ENCODE data around the gene METRN.
"Not testable (repeated sequence)": the region's sequence is repeated elsewhere in the genome, so short reads cannot be mapped to it uniquely, and the experiment has no call there.

Gene METRN

DNA sequence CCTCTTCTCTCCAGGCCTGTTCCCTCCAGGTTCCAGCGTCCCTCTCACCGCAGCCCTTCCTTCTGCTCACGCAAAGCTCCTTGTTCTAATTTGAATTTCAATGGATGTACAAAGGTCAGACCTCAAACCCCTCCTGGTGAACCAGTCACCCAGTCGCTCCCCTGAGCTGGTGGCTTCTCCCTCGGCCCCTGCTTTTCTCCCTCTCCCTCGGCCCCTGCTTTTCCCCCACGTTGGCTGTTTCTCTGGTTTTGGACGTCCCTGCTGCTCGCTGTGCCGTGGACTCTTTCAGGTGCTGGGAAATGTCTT is 37.0 kb downstream of the METRN start:
- TF ChIP-seq, protein P1, sequence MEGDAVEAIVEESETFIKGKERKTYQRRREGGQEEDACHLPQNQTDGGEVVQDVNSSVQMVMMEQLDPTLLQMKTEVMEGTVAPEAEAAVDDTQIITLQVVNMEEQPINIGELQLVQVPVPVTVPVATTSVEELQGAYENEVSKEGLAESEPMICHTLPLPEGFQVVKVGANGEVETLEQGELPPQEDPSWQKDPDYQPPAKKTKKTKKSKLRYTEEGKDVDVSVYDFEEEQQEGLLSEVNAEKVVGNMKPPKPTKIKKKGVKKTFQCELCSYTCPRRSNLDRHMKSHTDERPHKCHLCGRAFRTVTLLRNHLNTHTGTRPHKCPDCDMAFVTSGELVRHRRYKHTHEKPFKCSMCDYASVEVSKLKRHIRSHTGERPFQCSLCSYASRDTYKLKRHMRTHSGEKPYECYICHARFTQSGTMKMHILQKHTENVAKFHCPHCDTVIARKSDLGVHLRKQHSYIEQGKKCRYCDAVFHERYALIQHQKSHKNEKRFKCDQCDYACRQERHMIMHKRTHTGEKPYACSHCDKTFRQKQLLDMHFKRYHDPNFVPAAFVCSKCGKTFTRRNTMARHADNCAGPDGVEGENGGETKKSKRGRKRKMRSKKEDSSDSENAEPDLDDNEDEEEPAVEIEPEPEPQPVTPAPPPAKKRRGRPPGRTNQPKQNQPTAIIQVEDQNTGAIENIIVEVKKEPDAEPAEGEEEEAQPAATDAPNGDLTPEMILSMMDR (IDR thresholded peaks at IDR 0.05; ENCODE audit: extremely low read depth, insufficient read depth, missing control alignments), result no peak
- in situ Hi-C loops (cut with MboI; ENCODE audit: low pct_unique_long_range_greater_than_20kb, low sequenced_read_pairs, unreplicated experiment), result no loop called here
- no peak for DNase-seq (ENCODE audit: low spot score)

DNA sequence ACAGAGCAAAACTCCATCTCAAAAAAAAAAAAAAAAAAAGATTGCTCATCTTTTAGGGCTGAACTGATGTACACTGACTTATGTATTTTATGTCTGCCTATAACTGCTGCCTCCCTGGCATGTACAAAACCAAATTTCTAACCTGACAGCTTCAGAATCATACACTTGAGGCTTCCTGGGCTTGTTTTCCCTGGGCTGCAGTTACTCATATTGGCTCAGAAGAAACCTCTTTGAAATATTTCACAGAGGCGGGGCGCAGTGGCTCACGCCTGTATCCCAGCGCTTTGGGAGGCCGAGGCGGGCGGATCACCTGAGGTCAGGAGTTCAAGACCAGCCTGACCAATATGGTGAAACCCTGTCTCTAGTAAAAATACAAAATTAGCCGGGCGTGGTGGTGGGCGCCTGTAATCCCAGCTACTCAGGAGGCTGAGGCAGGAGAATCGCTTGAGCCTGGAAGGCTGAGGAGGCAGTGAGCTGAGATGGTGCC is 39.2 kb downstream of the METRN start:
- DNase-seq (ENCODE audit: low spot score); in situ Hi-C loops (cut with MboI; ENCODE audit: low pct_unique_long_range_greater_than_20kb, low sequenced_read_pairs, unreplicated experiment): not testable (repeated sequence)

DNA sequence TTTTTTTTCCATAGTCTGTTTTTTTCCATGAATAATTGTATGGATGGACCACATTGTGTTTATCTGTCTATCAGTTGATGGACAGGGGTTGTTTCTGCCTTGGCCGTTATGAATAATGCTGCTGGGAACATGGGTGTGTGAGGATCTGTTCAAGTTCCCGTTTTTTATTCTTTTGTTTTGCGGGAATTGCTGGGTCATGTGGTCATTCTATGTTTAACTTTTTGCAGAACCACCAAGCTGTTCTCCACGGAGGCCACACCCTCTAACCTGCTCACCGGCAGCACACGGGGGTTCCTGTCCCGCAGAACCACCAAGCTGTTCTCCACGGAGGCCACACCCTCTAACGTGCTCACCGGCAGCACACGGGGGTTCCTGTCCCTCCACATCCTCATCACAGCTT is 39.7 kb downstream of the METRN start:
- in situ Hi-C loops (cut with MboI; ENCODE audit: low pct_unique_long_range_greater_than_20kb, low sequenced_read_pairs, unreplicated experiment), result no loop called here
- DNase-seq (ENCODE audit: low spot score), result no peak
- TF ChIP-seq, protein P1 (IDR thresholded peaks at IDR 0.05; ENCODE audit: extremely low read depth, insufficient read depth, missing control alignments), result no peak

DNA sequence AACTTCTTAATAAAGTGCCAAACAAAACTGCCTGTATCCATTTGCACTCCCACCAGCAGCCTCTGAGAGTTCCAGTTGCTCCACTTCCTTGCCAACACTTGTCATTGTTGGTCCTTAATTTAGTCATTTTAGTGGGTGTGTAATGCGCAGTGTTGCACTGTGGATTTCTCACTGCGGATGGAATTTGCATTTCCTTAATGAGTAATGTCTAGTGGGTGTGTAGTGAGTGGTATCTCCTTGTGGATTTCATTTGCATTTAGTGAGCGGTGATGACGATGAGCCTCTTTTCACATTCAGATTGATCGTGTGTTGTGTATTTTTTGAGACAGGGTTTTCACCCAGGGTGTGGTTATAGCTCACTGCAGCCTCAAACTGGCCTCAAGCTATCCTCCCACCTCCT is 41.5 kb downstream of the METRN start:
- no peak for DNase-seq (ENCODE audit: low spot score)
- in situ Hi-C loops (cut with MboI; ENCODE audit: low pct_unique_long_range_greater_than_20kb, low sequenced_read_pairs, unreplicated experiment), result no loop called here
- TF ChIP-seq, protein P1 (IDR thresholded peaks at IDR 0.05; ENCODE audit: extremely low read depth, insufficient read depth, missing control alignments), result no peak

DNA sequence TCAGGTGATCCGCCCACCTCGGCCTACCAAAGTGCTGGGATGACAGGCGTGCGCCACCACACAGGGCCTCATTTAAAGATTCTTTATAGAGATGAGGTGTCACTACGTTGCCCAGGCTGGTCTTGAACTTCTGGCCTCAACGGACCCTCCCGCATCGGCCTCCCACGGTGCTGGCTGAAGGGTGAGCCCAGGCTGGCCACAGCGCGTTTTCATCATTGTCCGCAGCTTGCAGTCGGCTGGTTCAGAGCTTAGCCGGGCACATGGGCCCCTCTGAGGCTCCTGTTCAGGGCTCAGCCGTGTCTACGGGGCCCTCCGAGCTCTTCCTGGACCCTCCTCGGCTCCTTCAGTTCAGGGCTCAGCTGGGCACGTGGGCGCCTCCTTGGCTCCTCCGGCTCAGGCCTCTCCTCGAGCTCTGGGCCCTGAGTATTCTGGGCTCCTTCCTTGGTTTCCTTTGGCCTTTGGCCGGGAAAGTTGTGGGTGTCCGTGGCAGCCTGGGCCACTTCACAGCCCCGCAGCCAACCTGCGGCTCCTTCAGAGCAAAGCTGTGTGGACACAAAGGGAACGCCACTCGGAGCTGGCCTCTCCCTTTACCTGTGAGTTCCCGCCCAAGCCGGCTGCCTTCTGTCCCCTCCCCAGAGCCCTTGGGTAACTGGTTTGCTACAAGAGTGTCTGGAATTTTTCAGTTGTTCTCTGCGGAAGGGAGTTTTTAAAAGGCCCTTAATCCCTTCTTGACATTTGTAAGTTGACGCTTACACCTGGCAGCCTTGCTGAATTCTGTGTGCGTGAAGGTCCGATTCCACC is 44.4 kb downstream of the METRN start:
- TF ChIP-seq, protein P1 (IDR thresholded peaks at IDR 0.05; ENCODE audit: extremely low read depth, insufficient read depth, missing control alignments), result no peak
- DNase-seq (ENCODE audit: low spot score), result no peak
- in situ Hi-C loops (cut with MboI; ENCODE audit: low pct_unique_long_range_greater_than_20kb, low sequenced_read_pairs, unreplicated experiment), result no loop called here

DNA sequence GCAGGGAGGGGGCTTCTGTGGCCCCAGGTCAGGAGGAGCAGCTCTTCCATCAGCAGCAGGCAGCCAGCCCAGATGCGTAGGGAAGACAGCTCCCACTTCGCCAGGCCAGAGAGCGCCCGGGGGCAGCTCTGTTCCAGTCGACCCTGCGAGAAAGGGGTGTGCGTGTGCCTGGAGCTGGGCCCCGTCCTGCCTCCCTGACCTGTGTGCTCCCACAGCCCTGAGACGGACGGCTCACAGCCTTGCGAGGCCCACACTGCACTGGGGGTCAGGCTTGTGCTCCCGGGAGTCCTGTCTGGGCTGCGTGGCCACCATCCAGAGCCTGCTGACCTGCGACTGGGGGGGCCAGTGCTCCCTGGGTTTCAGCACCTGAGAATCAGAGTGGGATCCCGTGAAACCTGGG is 45.1 kb downstream of the METRN start:
- in situ Hi-C loops (cut with MboI; ENCODE audit: low pct_unique_long_range_greater_than_20kb, low sequenced_read_pairs, unreplicated experiment), result no loop called here
- no peak for DNase-seq (ENCODE audit: low spot score)
- TF ChIP-seq, protein P1 (IDR thresholded peaks at IDR 0.05; ENCODE audit: extremely low read depth, insufficient read depth, missing control alignments), result no peak

DNA sequence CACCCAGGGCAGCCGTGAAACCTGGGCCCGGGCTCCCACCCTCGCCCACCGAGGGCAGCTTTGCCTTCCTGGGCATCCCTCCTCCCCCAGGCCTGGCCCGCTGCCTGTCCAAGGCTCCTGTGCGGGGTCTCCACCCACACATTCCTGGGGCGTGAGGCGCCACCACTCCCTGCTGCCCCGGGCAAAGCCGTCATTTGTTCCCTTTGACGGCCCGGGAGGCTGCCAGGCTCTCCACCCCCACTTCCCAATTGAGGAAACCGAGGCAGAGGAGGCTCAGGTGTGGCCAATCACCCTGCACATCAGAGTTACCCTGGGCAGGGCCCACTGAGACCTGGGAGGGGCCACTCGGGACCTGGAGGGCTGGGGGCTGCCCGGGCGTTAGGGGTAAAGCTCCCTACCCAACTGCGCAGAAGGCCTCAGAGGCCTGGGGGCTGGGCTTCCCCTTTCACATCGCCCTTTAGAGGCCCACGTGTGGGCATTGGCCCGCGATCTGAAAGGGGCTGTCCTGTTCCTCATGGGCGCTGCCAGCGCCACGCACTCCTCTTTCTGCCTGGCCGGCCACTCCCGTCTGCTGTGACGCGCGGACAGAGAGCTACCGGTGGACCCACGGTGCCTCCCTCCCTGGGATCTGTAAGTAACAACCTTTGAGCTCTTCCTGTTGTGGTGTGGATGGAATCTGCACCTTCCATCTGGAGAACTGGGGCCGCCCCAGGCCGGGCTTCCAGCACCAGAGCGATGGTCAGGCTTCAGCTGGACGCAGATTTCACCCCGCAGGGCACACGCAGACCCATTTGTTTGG is 45.8 kb downstream of the METRN start, which contains the start of gene MSLN:
TSS of gene MSLN (plus strand) at position 190 of the 799 bp plus-strand sequence. CDS start 1,947 bp downstream, outside the sequence.
- DNase-seq (ENCODE audit: low spot score), result no peak
- TF ChIP-seq, protein P1 (IDR thresholded peaks at IDR 0.05; ENCODE audit: extremely low read depth, insufficient read depth, missing control alignments), result no peak
- in situ Hi-C loops (cut with MboI; ENCODE audit: low pct_unique_long_range_greater_than_20kb, low sequenced_read_pairs, unreplicated experiment), result no loop called here
